C4-2B (cell line): Measurements from ENCODE around the gene KRTAP10-2.

Experiments used
- ZFX ChIP-seq: fragments of 450-650 bp; IDR thresholded peaks from 2 replicates; pipeline ENCODE4 v1.6.1; 2017
- TF ChIP-seq, protein P1 (sequence below): fragments of 450-650 bp; conservative IDR thresholded peaks from 2 replicates; pipeline ENCODE4 v1.5.1; 2017; ENCODE audit warnings: mild to moderate bottlenecking

DNA sequence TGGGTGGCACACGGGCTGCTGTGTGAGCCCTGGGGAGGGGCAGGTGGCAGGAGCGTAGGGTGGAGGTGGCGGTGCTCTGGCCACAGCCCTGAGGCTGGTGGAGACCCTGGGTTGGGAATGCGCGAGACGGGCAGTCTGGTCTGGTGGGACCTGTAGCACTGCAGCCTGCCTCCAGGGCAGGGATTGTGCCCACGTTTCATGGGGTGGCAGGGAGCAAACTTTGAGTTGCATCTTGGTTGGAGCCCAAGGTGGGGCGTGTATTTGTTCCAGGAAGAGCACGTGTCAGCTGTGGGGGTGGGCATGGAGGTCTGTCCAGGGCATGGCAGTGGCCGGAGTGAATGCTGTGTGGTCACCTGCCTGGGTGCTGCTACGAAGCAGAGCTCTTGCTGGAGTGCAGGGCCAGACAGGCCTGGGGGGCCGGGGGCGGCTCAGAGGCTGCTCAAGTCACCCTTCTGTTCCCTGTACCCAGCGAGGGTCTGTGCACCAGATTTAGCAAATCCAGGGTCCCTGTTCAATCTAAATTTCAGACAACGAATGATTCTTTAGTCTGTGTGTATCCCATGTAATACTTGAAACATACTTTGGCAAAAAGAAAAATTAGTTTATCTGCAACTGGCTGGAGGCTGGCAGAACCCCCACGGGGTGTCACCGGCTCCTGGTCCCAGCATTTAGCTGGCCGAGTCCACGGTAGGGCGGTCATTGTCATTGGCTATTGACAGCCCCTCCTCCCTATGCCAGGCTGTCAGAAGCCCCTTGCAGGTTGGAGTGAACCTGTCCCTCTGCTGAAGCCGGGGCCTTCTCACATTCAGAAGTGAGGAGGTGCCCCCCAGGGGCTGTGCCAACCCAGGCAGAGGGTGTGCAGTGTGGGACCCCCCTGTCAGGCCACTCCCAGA, 38.6 kb downstream of the KRTAP10-2 start:
- TF ChIP-seq, protein P1, sequence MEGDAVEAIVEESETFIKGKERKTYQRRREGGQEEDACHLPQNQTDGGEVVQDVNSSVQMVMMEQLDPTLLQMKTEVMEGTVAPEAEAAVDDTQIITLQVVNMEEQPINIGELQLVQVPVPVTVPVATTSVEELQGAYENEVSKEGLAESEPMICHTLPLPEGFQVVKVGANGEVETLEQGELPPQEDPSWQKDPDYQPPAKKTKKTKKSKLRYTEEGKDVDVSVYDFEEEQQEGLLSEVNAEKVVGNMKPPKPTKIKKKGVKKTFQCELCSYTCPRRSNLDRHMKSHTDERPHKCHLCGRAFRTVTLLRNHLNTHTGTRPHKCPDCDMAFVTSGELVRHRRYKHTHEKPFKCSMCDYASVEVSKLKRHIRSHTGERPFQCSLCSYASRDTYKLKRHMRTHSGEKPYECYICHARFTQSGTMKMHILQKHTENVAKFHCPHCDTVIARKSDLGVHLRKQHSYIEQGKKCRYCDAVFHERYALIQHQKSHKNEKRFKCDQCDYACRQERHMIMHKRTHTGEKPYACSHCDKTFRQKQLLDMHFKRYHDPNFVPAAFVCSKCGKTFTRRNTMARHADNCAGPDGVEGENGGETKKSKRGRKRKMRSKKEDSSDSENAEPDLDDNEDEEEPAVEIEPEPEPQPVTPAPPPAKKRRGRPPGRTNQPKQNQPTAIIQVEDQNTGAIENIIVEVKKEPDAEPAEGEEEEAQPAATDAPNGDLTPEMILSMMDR: no peak
- no peak for TF ChIP-seq ZFX
